Right ventricle myocardium superior (tissue), 1 donor: Measurements from ENCODE around the gene WSCD1. TPM values are rescaled to one million over a fixed set of nuclear protein-coding genes. Genes with fewer than 3 reads are reported as not detected.

Experiments
- ATAC-seq: fragments of 200-7000 bp; cut with Tn5 transposase; one replicate; pipeline ENCODE4 v1.9.1; 2020; ENCODE audit warnings: mild to moderate bottlenecking; ENCODE audit not compliant: poor library complexity
- DNase-seq: peaks from one replicate; pipeline ENCODE4 v3.0.0-alpha.2; 2020
- intact Hi-C: fragments of 100-400 bp; cut with DNase I; formaldehyde crosslinking; loops from one replicate; pipeline ENCODE4 v1.11.2; 2022
- total RNA-seq: library from RNA; stranded (reverse); fragmentation: NEBNext Ultra II Directional; extraction: Animal tissue kit (Norgen Biotek cat#: 25700); gene quantifications from one replicate; pipeline ENCODE4 v1.2.1, GENCODE V29; 2021
- donor health status: DM: no; HTN: yes; CAD: no; lungs with severe emphysema.

WSCD1 gene
- total RNA-seq, 1 donor from 2014 or later = 11.2 TPM

DNA sequence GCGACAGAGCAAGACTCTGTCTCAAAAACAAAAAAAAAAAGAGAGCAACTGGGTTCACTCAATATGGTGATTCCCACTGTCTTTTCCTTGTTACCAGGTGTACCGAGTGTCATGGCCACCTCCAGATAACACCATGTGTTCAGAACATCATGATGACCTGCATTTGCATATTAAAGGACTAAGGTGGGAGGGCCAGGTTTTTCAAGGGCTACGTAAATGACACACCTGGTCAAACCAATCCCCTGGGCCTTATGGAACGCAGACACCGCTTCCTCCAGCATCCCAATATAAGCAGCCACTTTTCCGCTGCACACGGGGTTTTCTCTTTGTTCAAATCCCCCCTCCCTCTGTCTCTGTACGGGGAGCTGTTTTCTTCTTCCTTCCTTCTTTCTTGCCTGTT, 29.3 kb downstream of the WSCD1 start:
- no peak for ATAC-seq
- DNase-seq = no peak
- intact Hi-C loops = no loop called here

DNA sequence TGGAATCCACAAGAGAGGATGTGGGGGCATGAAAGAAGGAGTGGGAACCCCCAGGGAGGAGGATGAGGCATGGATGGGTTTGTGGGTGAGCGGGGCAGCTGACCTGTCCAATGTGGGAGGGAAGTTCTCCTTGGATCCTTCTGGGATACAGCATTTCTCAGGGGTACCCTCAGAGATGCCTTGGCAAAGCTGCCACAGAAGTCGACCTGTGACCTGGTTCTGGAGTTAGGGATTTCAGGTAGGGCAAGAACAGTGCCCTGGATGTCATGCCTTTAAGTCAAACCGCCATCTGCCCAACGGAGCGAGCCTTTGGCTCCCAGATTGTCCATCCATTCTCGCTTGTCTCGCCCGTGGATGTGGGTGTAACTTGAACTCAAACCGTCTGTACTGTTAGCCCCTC, 30.0 kb downstream of the WSCD1 start:
- ATAC-seq (no peak), DNase-seq (no peak)
- intact Hi-C loops = no loop called here

DNA sequence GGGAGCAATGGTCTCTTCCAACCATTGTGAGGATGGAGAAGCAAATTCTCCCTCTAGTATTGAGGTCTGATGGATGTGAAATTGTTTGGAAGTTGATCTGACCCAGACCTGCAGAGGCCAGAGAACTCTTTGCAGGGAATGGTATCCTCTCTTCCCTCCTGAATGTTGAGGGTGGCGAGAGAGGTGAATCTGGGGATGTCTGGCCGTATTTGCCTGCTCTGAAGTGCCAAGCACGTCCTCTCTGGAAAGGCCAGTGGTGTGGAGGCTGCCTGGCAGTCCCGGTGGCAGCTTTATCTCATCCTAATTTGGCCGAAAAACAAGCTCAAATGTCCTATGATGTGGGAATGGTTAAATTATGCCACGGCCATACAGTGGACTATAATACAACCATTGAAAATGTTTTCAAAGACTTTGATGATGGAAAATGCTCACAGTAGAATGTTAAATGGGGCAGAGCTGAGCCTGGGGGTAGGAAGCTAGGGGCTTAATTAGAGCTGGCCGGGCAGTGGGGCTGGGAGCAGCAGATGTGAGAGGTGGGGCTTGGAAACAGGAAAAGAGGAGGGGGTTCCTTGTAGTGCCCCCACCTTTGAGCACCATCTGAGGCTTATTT, 30.8 kb downstream of the WSCD1 start:
- DNase-seq (no peak), ATAC-seq (no peak)
- intact Hi-C loops = no loop called here

DNA sequence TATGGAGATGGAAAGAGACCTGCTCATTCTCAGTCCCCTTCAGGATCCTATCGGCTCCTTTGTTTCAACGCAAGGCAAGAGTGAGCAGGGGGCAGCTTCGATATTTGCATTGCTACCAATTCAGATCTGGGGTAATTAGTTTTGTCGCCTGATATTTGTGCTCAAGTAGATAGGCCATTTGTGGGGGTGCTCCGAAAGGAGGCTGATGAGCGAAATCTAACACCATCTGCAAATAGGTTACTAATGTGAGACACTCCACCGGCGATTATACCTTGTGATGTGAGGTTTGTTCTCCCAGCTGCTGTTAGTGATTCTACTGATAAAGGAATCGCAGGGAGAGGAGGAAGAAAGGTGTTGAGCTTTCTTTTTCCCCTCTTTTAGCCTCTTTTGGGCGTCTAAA, 31.5 kb downstream of the WSCD1 start:
- intact Hi-C loops = no loop called here
- no peak for ATAC-seq

DNA sequence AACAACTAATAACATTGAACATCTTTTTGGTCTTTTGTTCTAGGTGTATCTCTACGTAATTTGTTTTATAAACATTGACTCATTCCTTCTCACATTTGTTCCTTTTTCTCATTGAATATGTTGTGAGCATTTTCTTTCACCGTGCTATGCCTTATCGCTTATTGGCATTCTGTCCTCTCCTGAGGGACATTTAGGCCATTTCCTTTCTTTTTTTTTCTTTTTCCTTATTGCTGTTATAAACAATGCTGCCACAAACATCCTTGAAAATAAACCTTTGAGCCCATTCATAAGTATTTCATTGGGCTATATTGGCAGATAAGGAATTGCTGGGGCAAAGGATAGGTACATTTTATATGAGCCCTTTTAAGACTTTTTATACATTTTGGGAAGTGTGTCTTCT, 32.4 kb downstream of the WSCD1 start:
- intact Hi-C loops = no loop called here
- DNase-seq = no peak
- ATAC-seq = no peak

More for the DNA sequence above, 31.5 kb downstream of the WSCD1 start:
- no peak for DNase-seq

DNA sequence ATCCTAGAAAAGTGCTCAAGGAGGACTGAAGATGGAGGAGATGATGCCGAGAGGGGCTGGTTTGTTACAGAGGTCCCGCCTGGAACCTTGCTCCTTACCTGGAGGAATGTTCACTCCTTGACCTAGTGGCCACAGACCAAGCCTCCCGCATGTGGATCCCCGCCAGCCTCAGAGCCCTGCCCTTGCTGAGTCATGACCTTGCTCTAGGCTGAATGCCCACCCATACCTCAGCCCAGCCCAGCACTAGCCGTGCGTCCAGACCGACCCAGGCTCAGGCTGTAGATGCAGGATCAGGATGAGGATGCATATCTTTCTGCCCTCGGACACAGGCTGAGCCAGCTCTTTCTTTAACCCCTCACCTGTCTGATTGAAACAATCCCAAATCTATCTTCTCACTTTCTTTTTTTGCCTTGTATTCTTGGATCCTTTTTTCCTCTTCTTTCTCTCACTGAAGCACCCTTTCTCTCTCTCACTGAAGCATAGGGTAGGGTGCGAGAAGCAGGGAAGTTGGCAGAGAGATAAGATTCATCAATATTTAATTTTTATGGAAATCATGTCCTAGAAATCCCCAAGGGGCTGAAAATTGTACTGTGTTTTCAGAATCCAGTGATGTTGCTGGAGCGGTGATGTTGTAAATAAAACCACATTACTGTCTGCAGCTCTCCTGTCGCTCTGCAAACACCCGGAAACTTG, 34.9 kb downstream of the WSCD1 start:
- ATAC-seq (no peak), DNase-seq (no peak)
- intact Hi-C loops = no loop called here

DNA sequence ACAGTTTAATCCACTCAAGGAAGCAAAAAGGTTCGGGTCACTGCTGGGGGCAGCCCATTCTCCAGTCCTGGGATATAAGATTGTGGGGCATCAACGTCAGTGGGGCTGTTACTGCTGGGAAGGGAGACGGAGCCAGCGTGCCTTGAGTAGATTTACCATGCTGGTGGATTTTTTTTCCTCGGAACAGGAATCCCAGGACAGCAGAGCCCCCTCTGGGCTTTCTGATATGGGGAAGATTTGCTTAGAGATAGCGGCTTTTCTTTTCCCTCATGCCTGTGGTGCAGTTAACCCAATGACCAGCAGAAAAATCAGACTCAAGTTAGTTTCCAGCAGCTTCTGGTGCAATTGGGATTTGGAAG, 35.4 kb downstream of the WSCD1 start:
- DNase-seq (no peak), ATAC-seq (no peak)

DNA sequence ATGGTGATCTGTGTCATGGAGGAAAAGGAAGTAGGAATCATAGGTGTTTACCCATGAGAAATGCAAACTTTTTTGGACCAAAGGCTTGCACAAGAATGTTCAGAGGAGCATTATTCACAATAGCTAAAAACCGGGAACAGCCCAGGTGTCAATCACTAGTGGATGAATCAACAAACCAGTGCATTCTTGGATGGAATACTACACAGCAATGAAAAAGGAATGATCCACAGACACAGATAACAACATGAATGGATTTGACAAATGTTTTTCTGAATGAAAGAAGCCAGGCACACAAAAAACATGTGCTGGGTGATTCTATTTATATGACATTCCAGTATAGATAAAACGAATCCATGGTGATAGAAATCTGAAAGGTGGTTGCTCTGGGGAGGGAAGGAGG, 36.0 kb downstream of the WSCD1 start:
- ATAC-seq = no peak
- intact Hi-C loops = no loop called here
- no peak for DNase-seq

More for the DNA sequence above, 35.4 kb downstream of the WSCD1 start:
- intact Hi-C loops = no loop called here

DNA sequence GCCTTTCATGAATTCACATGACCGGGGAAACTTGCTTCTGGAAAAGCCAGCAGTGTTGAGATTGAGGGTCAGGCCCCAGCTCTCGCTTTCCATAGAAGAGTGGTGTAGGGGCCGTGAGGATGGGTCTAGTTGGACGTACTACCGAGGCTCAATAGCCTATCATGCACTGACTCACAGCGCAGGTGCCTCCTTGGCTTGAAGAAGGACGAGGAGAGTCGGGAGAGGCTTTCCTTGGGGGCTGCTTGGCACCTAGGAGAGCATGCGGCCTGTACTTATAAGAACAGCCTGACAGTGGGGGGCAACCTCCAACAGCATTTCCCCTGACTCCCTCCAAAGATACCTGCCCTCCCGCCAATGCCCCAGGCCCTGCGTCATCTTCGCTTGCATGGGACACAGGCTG, 37.6 kb downstream of the WSCD1 start:
- no peak for ATAC-seq
- DNase-seq = no peak
- intact Hi-C loops = no loop called here

DNA sequence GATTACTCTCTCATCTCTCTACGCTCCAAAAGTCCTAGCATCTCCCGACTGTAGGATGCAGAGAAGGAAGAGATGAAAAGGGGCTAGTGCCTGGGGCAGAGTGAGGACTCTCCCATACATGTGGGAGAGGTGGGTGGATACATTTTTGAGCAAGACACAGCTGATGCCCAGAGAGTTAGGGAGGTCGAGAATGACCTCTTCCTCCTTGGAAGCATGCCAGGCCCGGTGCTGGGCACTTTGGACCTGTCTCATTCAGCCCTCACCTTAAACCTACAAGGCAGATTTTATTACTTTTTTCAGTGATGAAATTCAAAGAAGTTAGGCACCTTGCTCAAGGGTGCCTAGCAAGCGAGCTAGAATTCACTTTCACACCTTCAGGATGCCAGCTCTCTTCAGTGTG, 38.2 kb downstream of the WSCD1 start:
- no peak for DNase-seq
- intact Hi-C loops = no loop called here
- ATAC-seq = no peak

DNA sequence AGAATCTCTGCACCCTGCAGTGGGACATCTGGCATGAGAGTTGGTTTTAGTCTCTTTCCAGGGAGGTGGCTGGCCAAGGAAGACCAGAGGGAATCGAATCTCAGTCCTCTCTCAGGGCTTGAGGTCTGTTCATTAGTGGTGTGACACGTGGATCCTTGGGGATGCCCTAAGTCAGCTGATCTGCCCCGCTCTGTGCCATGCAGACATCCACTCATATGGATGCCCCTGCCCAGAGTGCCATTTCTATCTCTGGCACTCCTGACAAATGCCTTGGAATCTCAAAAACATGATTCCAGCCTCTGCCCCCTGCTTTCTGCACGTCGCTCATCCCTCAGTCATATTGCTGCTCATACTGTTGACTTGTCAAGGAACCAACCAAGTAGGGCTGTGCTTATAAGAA, 38.8 kb downstream of the WSCD1 start:
- intact Hi-C loops = no loop called here
- DNase-seq (no peak), ATAC-seq (no peak)

DNA sequence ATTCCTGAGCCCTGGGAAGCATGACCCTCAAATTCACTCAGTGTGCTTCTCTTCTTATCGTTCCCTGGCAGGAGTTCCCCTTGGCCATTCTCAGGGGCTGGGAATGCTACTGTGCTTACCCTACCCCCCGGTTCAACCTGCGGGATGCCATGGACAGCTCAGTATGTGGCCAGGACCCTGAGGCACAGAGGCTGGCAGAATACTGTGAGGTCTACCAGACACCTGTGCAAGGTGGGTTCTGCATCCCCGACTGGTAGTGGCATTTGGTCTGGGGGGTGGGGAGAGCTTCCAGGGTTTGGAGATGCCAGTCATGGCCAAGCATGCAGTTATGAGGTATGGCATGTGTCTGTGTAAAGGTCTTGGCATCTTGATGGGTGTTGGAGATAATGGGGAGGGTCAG, 39.4 kb downstream of the WSCD1 start:
- intact Hi-C loops = no loop called here
- DNase-seq (no peak), ATAC-seq (no peak)

DNA sequence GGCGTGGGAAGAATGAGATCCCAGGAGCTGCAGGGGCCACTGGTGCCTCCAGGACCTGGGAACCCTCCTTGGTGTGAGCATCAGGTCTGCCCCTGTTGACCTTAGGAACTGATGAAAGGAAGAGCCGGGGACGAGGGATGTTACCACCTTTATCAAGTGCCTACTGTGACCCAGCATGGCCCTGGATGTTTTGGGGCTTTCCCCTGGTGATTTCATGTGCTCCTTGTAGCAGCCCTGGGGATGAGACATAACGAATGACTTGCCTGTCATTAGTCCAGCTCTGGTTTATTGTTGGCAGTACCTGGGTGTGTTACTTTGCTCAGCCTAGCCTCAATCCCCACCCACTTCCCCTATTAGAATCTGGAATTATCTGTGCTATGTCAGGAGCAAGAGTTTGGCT, 39.9 kb downstream of the WSCD1 start:
- no peak for DNase-seq
- intact Hi-C loops = no loop called here
- no peak for ATAC-seq

DNA sequence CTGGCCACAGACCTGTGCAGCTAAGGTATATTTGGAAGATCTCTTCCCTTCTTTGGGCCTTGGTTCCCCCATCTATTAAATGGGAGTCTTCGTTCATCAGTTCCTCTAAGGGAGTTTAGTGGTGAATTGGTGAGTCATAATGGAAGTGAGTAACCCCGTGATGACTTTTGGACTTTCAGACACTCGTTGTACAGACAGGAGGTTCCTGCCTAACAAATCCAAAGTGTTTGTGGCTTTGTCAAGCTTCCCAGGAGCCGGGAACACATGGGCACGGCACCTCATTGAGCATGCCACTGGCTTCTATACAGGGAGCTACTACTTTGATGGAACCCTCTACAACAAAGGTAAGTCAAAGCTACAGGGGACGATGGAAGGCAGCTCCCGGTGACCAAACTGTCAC, 40.4 kb downstream of the WSCD1 start:
- intact Hi-C loops = no loop called here
- ATAC-seq (no peak), DNase-seq (no peak)

DNA sequence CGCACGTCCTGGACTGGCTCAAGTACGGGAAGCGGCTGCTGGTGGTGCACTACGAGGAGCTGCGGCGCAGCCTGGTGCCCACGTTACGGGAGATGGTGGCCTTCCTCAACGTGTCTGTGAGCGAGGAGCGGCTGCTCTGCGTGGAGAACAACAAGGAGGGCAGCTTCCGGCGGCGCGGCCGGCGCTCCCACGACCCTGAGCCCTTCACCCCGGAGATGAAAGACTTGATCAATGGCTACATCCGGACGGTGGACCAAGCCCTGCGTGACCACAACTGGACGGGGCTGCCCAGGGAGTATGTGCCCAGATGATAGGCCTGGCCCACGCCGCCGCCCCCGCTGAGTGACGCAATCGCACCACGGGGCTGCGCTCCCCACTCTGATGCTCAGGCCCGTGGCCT, 50.2 kb downstream of the WSCD1 start:
- DNase-seq = no peak
- ATAC-seq = no peak
- intact Hi-C loops = no loop called here

DNA sequence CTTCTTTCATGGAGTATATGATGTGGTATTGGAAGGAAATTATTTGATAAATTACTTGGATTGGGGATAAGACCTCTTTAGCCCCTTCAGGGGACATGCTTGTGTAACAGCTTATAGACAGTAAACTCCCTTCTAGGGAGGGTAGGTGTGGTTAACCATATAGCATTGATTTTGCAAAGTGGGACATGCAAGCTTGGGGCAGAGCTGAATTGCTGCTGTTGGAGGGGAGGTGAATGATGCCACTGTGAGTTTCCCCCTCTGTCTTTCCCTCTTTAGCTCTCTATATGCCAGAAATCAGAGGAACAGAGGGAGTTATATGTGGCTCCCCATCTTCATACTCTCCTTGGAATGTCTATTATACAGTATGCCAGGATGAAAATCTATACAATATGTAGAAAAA, 54.7 kb downstream of the WSCD1 start:
- DNase-seq = no peak
- intact Hi-C loops = no loop called here

DNA sequence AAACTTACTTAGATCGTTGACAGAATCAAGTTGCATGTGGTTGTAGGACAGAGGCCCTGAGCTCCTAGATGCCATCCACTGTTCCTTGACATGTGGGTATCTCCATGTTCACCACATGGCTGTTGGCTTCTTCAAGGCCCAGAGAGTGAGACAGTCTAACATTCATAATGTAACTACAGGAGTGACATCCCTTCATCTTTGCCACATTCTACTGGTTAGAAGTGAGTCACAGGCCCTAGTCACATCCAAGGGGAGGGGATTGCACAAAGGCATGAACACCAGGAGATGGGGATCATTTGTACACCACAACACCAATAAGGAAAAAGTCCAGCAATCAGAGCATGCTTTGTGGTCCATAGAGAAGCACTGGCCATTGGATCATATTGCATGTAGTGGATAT, 56.6 kb downstream of the WSCD1 start:
- ATAC-seq = no peak

More for the DNA sequence above, 54.7 kb downstream of the WSCD1 start:
- no peak for ATAC-seq

DNA sequence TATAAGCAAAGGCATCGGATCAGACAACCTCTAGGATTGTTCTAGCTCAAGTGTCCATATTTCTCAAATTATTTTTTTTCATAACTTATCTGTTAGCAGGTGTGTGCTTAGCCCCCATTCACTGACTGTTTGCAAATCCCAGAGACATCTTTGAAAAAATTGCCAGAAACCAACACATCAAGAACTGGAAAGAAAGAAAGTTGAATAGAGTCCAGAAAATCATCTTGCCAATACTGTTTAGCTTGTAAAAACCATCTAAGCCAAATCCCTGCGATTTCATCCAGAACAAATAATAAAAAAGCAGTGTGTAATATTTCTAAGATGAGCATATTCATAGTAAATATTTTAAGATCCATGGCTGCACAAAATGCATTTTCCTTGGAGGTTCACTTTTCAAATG, 64.5 kb downstream of the WSCD1 start:
- no peak for ATAC-seq
- DNase-seq = no peak
- intact Hi-C loops = no loop called here

More for the DNA sequence above, 56.6 kb downstream of the WSCD1 start:
- intact Hi-C loops = no loop called here
- DNase-seq = no peak

DNA sequence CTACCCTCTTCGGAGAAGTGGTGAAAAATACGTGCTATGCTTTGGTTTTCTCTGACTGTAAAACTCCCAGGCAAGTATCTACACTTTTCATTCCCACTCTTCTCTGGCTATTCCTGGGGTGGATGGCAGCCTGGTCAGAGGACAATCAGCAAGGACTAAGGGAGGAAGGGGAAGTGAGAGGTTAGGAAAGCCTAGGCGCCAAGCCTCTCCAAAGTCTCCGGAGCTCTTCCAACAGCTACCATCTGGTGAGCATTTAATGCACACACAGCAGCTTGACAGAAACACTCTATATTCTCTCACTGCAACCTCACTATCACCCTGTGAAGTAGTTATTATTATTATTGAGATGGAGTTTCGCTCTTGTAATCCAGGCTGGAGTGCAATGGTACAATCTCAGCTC, 65.1 kb downstream of the WSCD1 start:
- ATAC-seq (no peak), DNase-seq (no peak)
- intact Hi-C loops = no loop called here

DNA sequence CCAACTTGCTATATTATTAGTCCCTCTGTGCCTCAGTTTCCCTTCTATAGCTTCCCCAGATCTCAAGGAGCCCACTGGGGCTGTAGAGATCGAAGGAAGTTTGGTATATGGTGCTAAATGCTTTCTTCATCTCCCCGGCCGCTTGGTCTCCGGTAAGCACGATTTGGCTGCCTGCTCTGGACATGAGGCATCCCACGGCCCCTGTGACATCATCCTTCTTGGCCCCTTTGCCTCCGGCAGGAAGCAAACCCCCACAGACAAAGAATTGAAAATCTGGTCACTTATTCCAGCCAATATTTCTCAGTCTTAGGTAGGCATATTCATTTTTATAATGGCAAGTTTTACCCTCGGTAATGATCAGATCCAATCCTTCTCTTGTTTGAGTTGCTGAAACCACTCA, 65.8 kb downstream of the WSCD1 start:
- ATAC-seq (no peak), DNase-seq (no peak)
- intact Hi-C loops = no loop called here
